Fibroblast of the aortic adventitia (primary cell): ENCODE results near the gene RASGEF1B. TPM values are rescaled to one million over a fixed set of nuclear protein-coding genes. Genes with fewer than 3 reads are reported as not detected.

Experiments used
- DNase-seq: peaks from one replicate; pipeline ENCODE4 v3.0.0-alpha.2; 2010; ENCODE audit warnings: low read depth
- H3K4me3 ChIP-seq: 2 replicates; pipeline ENCODE4 v1.5.1; 2011; ENCODE audit warnings: low read depth, mild to moderate bottlenecking, control low read depth, low read length, moderate library complexity
- CTCF ChIP-seq: IDR thresholded peaks from 2 replicates; pipeline ENCODE4 v1.5.1; 2011; ENCODE audit warnings: mild to moderate bottlenecking, low read length, control low read depth, inconsistent platforms; ENCODE audit not compliant: insufficient read depth
- total RNA-seq: library from RNA; depleted of rRNA; stranded (reverse); fragments of >200 nt; gene quantifications from 2 replicates; pipeline ENCODE4 v1.2.3, GENCODE V29; 2012; ENCODE audit warnings: low replicate concordance

The RASGEF1B gene
- total RNA-seq, 1 donor, result 1.2 TPM

- DNase-seq, result peak; percentile 32
- peak overlapping the region; percentile 67 for H3K4me3 ChIP-seq
- peak; percentile 9 for TF ChIP-seq CTCF
These were observed 825 bp upstream of the RASGEF1B start for GRCh38 chr4:81472281-81473182.

DNA sequence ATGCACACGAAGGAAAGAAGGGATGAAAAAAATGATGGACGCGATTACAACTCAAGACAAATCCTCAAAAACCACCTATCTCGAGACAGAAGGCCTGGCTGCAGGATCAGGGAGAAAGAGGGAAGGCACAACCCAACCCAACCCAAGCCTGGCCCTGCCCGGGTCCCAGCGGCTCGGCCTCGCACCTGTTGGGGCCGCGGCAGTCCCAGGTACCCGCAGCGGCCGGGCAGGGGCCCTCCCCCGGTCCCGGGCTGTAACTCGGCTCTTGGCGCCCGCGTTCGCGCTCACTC is 464 bp downstream of the RASGEF1B start:
- DNase-seq, result no peak

GRCh38 chr4:81470456-81471297 is 1.0 kb downstream of the RASGEF1B start:
- H3K4me3 ChIP-seq, result peak overlapping the region; percentile 67

More for the DNA sequence above, 464 bp downstream of the RASGEF1B start:
- no peak for TF ChIP-seq CTCF
- peak overlapping the region; percentile 67 for H3K4me3 ChIP-seq

GRCh38 chr4:81469781-81470455 is 1.8 kb downstream of the RASGEF1B start:
- DNase-seq, result no peak
- H3K4me3 ChIP-seq, result no peak overlapping the region
- no peak for TF ChIP-seq CTCF

More at GRCh38 chr4:81470456-81471297, 1.0 kb downstream of the RASGEF1B start:
- no peak for TF ChIP-seq CTCF
- no peak for DNase-seq

DNA sequence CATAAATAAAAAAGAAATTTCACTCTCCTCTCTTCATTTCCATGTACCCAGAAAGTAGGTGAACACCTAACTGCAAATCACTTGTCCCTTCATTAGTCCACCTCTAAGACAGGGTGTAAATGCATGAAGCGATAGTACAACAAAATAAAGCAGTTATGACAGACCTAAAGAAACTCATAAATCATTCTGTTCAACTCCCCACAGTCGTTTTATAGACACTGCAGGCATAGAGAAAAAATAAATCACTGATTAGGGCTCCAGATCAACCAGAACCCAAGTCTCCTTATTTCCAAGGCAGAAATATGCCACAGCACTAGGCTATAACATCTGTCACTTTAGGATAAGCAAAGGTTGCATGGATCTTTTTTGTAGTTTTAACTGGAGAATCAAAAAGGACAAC is 3.0 kb downstream of the RASGEF1B start:
- DNase-seq, result no peak
- H3K4me3 ChIP-seq, result no peak overlapping the region
- no peak for TF ChIP-seq CTCF

DNA sequence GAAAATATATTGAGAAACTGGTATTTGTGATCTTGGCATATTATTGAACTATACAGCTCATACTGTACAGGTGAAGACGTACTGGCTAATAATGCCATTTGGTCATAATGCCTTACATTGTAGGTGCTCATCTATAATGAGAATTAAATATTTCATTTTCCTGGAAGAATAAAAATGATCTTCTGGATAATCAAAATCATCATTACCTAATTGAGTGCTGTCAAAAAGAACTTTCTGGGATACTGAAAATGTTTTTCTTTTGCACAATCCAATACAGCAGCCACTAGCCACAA is 4.1 kb downstream of the RASGEF1B start:
- DNase-seq, result no peak
- no peak overlapping the region for H3K4me3 ChIP-seq
- no peak for TF ChIP-seq CTCF
